Activated effector memory CD4-positive, alpha-beta T cell treated with anti-CD3 and anti-CD28 coated beads, Interleukin-2, amount 50 U/mL, for 16 hours (primary cell): ENCODE data around the gene GNPTAB.
A peak's percentile ranks its signal among the peaks of the same experiment; 100 is the strongest.

Source experiments
- DNase-seq: peaks from one replicate; pipeline ENCODE4 v3.0.0-alpha.2; 2020

The GNPTAB gene

DNA sequence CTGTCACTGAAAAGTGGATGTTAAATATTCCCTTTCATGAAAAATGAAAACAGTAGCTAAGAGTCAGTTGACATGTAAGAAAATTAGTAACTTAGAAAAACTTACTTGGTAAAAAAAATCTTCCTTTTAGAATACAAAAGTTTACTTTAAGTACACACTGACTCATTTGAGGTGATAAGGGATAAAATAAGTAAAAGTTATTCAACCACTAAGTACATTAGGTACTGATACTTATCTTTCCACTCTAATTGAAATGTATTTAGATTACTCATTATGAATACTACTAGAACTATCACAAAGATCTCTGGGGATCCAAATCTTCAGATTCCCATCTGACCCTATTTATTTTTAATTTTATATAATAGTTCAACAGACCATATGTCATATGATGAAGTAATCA is 103.7 kb downstream of the GNPTAB start:
- DNase-seq, result no peak

DNA sequence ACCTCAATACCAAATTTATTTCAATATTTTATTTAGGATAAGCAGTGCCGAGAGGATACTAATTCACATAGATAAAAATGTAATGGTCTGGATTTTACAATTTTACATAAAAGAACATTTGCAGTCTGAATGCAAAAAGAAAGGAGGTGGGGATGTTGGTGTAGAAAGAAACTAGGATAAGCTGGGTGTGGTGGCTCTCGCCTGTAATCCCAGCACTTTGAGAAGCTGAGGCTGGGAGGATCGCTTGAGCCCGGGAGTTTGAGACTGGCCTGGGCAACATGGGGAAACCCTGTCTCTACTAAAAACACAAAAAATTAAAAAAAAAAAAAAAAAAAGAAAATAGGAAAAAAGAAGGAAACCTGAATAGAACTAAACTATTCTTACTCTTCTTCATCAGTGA is 108.4 kb downstream of the GNPTAB start:
- DNase-seq, result no peak

GRCh38 chr12:101720118-101720517 is 110.6 kb downstream of the GNPTAB start:
- DNase-seq, result no peak

DNA sequence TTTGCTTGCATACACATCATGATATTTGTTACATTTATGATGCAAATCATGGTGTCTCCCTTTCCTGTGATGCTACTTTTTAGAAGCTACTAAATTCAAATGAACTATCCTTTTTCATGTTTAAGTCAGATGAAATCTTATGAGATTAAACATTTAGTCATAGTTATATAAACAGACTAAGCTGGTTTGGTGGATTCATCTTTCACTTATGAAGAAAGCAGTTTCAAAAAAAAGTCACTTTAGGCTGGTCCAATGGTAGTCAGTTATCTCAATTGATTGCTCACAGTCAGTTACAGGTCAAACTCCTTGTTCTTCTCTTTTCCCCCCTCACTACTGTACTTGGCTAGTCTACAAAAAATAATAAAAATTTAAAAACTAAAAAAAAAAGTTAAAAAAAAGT is 111.2 kb downstream of the GNPTAB start:
- no peak for DNase-seq

DNA sequence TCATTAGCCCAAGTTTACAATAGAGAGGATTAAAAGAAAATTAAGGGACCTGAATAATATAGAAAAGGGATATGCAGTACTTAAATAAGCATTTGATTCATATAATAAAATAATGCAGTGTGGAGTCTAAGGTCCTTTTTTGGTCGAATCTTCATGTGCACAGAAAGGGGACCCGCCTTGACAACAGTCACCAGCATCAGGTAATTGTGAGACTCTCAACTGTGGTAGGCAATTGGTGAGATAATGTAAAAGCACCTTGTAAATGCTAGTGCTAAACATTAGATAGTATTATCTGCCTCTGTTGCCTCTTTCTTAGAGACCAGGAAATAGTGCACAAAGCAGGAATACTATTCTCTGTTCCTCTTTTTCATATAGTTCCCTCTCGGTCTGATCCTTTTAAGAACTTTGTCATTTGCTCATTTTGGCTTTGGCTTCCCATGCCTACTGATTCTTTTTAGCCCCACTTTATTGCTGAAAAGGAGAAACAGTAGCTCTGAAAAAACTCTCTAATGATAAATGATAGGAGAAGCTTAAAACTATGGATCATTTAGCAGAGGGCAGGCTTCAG is 115.8 kb downstream of the GNPTAB start:
- no peak for DNase-seq

- DNase-seq, result no peak
These were observed 116.8 kb downstream of the GNPTAB start for GRCh38 chr12:101713930-101714329.

- no peak for DNase-seq
These were observed 117.6 kb downstream of the GNPTAB start for GRCh38 chr12:101713059-101713682.

- no peak for DNase-seq
These were observed 120.5 kb downstream of the GNPTAB start for GRCh38 chr12:101710288-101710687.

- no peak for DNase-seq
These were observed 123.5 kb downstream of the GNPTAB start for GRCh38 chr12:101707131-101707782.

GRCh38 chr12:101706403-101706802 is 124.4 kb downstream of the GNPTAB start:
- no peak for DNase-seq

DNA sequence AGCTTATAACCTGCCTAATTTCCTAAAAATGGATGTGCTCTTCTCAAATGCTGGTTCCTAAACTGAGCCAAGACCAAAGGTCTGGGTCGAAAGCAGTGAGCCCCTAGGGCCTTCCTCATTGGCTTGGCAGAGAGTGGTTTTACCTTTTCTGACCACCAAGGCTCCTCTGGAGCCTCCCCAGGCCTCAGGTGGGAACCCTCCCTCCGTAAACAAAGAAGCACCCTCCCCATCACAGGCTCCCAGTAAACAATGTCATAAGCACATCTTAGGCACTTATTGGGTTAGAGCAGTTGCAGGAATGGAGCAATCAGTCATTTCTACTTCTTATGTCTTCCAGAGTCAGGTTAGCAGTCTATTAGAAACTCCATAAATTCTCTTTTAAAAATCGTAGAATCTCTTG is 127.3 kb downstream of the GNPTAB start:
- no peak for DNase-seq

GRCh38 chr12:101700299-101700820 is 130.4 kb downstream of the GNPTAB start:
- no peak for DNase-seq

DNA sequence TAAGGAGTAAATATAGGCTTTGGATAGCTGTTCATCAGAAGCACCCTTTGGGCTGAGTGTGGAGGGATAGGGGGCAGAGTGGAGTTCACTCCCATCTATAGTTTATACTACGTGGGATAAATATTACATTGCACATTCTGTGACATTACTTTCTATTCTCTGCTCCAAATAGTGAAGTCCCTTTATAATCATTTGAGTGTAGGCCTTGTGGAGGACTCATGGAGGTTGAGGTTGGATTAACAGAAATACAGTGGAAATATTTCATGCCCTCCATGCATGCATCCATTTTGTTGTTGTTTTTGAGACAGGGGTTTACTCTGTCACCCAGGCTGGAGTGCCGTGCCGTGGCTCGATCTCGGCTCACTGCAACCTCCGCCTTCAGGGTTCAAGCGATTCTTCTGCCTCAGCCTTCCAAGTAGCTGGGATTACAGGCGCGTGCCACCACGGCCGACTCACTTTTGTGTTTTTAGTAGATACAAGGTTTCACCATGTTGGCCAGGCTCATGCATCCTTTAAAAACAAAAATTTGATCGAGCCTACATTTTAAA is 131.9 kb downstream of the GNPTAB start:
- no peak for DNase-seq

DNA sequence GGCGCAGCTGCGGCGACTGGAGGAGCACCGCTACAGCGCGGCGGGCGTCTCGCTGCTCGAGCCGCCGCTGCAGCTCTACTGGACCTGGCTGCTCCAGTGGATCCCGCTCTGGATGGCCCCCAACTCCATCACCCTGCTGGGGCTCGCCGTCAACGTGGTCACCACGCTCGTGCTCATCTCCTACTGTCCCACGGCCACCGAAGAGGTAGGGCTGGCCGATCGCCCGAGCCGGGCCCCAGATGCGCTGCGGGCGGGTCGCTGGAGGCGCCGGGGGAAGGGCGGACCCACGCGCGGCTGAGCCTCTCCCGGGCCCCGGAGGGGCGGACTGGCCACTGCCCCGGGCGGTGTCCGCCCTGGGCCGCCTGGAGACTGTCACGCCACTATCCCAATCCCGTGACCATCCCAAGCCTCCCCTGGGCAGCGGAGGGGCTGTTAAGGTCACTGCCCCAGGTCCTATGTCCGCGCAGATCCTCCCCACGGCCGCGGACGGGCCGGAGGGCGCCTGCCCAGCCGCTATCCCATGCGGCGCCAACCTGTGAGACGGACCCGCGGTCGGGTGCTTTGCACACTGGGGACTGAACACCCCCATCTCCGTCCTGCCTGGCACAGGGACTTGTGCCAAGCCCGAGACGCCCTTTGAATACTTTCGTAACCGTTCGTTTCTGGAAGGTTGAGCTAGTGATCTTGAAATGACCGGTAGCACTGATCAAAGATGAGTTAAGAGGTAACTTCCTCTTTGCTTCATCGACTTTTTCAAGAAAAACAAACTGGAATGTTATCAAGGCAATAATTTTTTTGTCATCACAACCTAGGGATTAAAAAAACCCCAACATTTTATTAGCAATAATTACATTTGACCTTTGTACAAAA is 132.6 kb downstream of the GNPTAB start:
- peak; percentile 63 for DNase-seq

DNA sequence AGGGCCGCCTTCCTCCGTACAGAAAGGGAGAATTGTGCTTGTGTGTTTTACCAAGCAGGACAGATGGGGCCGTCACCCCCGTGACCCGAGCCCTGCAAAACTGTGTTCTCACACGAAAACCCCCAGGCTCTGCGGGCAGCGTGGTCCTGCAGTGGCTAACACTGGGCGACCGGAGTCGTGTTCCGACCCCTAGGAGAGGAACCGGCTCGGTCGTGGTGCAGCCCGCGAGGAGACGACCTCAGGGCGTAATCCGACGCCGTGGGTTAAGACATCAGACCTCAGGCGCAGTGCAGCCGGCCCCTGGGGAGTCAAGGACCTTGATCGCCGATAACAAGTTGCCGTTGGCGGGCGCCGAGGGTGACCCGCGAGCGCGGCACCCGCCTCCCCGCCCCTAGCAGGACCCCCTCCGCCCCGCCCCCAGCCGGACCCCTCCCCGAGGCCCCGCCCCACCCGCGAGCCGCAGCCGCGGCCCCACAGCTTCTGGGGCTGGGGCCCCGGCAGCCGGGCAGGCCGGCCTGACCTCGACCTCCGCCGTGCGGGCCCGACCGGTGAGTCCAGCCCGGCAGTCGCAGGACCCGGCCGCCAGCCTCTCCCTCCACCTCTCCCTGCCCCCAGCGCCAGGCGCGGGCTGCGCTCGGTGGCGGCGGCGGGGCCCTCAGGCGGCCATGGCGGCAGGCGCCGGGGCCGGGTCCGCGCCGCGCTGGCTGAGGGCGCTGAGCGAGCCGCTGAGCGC is 133.4 kb downstream of the GNPTAB start, which contains the start of gene CHPT1:
CHPT1 (plus strand) TSS at position 444 of the 733 bp plus-strand sequence; CDS start at position 666, 222 bp downstream.
- DNase-seq, result peak; percentile 85

- DNase-seq, result no peak
These were observed 134.2 kb downstream of the GNPTAB start for GRCh38 chr12:101696251-101697196.

- no peak for DNase-seq
These were observed 135.1 kb downstream of the GNPTAB start for GRCh38 chr12:101695706-101696105.
